Retinal pigment epithelial cell (primary cell): Measurements from ENCODE around the gene GAK.
"Not testable (repeated sequence)": the region's sequence is repeated elsewhere in the genome, so short reads cannot be mapped to it uniquely, and the experiment has no call there.

Source experiments
- DNase-seq: peaks from one replicate; pipeline ENCODE4 v3.0.0-alpha.2; 2010; ENCODE audit warnings: low read depth
- H3K4me3 ChIP-seq: 2 replicates; pipeline ENCODE4 v1.5.1; 2011; ENCODE audit warnings: mild to moderate bottlenecking, low read length, control low read depth, moderate library complexity
- CTCF ChIP-seq: conservative IDR thresholded peaks from 2 replicates; pipeline ENCODE4 v1.5.1; 2011; ENCODE audit warnings: low read depth, low read length, control low read depth, inconsistent platforms

GAK gene

GRCh38 chr4:814312-814850 is 117.7 kb downstream of the GAK start:
- DNase-seq, result no peak
- H3K4me3 ChIP-seq, result no peak overlapping the region
- no peak for TF ChIP-seq CTCF

GRCh38 chr4:813900-814299 is 118.2 kb downstream of the GAK start:
- H3K4me3 ChIP-seq, result no peak overlapping the region
- peak; percentile 8 for TF ChIP-seq CTCF
- DNase-seq, result no peak

- no peak for DNase-seq
- TF ChIP-seq CTCF, result no peak
- no peak overlapping the region for H3K4me3 ChIP-seq
Measured at GRCh38 chr4:808860-809570, 123.1 kb downstream of the GAK start.

- no peak overlapping the region for H3K4me3 ChIP-seq
- no peak for TF ChIP-seq CTCF
- no peak for DNase-seq
Measured at GRCh38 chr4:807792-808191, 124.3 kb downstream of the GAK start.

- DNase-seq, H3K4me3 ChIP-seq: not testable (repeated sequence)
Measured at GRCh38 chr4:806979-807378, 125.1 kb downstream of the GAK start.

- DNase-seq, result no peak
- H3K4me3 ChIP-seq, result no peak overlapping the region
- TF ChIP-seq CTCF, result no peak
Measured at GRCh38 chr4:804804-805203, 127.3 kb downstream of the GAK start.

GRCh38 chr4:803884-804283 is 128.2 kb downstream of the GAK start:
- no peak for DNase-seq
- no peak for TF ChIP-seq CTCF
- H3K4me3 ChIP-seq, result no peak overlapping the region
